Chondrocyte (in vitro differentiated cells): ENCODE measurements around the gene BIRC6. TPM values are rescaled to one million over a fixed set of nuclear protein-coding genes. Genes with fewer than 3 reads are reported as not detected.
"Not testable (repeated sequence)": the region's sequence is repeated elsewhere in the genome, so short reads cannot be mapped to it uniquely, and the experiment has no call there.

Source experiments
- DNase-seq: peaks from one replicate; pipeline ENCODE4 v3.0.0; 2021; ENCODE audit warnings: mixed read lengths, low spot score
- H3K27ac Mint-ChIP-seq: one replicate; pipeline ENCODE4 v1.8.0; 2021; ENCODE audit warnings: mild to moderate bottlenecking, moderate library complexity, mixed read lengths; ENCODE audit not compliant: unreplicated experiment
- H3K27me3 Mint-ChIP-seq: 2 replicates; pipeline ENCODE4 v1.8.0; 2021; ENCODE audit warnings: low read depth, mixed read lengths
- H3K36me3 Mint-ChIP-seq: 2 replicates; pipeline ENCODE4 v1.8.0; 2021; ENCODE audit warnings: low read depth, mixed read lengths
- H3K4me1 Mint-ChIP-seq: 2 replicates; pipeline ENCODE4 v1.8.0; 2021; ENCODE audit warnings: low read depth, mild to moderate bottlenecking, mixed read lengths
- H3K4me3 Mint-ChIP-seq: one replicate; pipeline ENCODE4 v1.8.0; 2021; ENCODE audit warnings: mild to moderate bottlenecking, moderate library complexity, mixed read lengths; ENCODE audit not compliant: unreplicated experiment
- H3K9me3 Mint-ChIP-seq: 2 replicates; pipeline ENCODE4 v1.8.0; 2021; ENCODE audit warnings: low read depth, mixed read lengths
- total RNA-seq: library from RNA; stranded (reverse); gene quantifications from 3 replicates; pipeline ENCODE4 v1.2.1, GENCODE V29; 2021
- TF ChIP-seq, protein P1 (sequence below): fragments of 200-600 bp; sonication (generic); IDR thresholded peaks from 2 replicates; pipeline ENCODE4 v1.5.0; 2021; ENCODE audit warnings: antibody characterized with exemption, mild to moderate bottlenecking, moderate library complexity

Gene BIRC6
- total RNA-seq, 1 donor from 2014 or later: 76.0 TPM

DNA sequence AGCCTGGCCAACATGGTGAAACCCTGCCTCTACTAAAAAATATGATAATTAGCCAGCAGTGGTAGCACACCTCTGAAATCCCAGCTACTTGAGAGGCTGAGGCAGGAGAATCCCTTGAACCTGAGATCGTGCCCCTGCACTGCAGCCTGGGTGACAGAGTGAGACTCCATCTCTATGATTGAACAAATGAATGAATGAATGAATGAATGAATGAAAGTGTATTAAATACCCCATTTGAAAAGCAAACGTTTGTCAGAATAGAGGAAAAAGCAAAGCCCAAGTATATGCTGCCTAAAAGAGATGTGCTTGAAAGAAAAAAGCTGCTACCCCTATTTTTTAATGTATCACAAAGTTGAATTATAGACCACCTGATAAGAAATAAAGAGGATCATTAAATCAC lies 181.9 kb downstream of the BIRC6 start:
- no peak for DNase-seq
- TF ChIP-seq, protein P1, sequence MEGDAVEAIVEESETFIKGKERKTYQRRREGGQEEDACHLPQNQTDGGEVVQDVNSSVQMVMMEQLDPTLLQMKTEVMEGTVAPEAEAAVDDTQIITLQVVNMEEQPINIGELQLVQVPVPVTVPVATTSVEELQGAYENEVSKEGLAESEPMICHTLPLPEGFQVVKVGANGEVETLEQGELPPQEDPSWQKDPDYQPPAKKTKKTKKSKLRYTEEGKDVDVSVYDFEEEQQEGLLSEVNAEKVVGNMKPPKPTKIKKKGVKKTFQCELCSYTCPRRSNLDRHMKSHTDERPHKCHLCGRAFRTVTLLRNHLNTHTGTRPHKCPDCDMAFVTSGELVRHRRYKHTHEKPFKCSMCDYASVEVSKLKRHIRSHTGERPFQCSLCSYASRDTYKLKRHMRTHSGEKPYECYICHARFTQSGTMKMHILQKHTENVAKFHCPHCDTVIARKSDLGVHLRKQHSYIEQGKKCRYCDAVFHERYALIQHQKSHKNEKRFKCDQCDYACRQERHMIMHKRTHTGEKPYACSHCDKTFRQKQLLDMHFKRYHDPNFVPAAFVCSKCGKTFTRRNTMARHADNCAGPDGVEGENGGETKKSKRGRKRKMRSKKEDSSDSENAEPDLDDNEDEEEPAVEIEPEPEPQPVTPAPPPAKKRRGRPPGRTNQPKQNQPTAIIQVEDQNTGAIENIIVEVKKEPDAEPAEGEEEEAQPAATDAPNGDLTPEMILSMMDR: no peak
- Mint-ChIP-seq H3K27ac (no peak overlapping the region), H3K27me3 (no peaks in the 10 kb centered on the region), H3K4me1 (no peaks in the 10 kb centered on the region), H3K4me3 (no peak overlapping the region), H3K36me3 (peaks cover 16% of the 10 kb centered on the region), H3K9me3 (peaks cover 7% of the 10 kb centered on the region)

DNA sequence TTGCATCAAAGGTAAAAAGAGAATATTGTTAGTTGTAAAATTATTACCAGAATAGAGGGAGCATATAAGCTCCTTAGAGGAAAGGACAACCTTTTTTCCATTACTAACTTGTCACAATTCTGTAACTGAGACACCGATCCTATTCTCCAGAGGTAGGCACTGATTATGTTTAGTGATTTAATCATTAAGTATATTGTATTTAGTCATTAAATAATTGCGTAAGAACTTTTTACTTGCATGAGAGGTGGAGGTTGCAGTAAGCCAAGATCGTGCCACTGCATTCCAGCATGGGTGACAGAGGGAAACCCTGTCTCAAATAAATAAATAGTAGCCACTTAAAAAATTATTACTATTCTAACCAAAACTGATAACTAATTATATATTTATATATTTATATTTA lies 195.7 kb downstream of the BIRC6 start:
- not testable (repeated sequence) for H3K36me3 Mint-ChIP-seq, H3K27me3 Mint-ChIP-seq, H3K4me3 Mint-ChIP-seq, H3K9me3 Mint-ChIP-seq, H3K27ac Mint-ChIP-seq, DNase-seq, H3K4me1 Mint-ChIP-seq

DNA sequence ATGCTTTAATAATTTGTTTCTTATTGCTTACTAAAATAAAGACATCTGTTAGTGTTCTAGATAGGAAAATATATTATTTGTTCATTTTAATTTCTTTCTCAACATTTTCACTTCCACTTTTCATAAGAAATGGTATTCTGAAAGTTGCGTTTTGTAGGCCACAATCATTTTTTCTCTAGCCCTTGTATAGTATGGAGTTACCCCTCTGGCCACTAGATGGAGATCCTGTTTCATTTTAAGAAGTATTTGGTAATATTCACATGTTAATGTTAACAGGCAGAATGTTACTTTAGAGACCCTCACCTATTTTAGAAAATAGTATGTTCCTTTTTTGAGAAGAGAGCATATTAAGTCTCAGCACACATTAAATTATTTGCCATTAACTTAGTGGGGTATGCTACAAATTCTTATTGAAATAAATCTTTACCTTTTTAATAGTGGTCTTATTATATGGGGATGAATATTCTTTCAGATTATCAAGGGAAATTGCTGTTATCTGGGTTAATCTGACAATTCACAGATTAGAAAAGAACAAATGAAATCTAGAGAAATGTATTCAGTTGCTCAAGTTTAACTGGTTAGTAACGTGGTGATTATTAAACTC lies 197.1 kb downstream of the BIRC6 start:
- H3K4me1 Mint-ChIP-seq: peaks cover 3% of the 10 kb centered on the region
- no peaks in the 10 kb centered on the region for H3K9me3 Mint-ChIP-seq
- TF ChIP-seq, protein P1: peak; percentile 93
- no peak overlapping the region for H3K4me3 Mint-ChIP-seq
- no peaks in the 10 kb centered on the region for H3K27me3 Mint-ChIP-seq
- H3K36me3 Mint-ChIP-seq: no peaks in the 10 kb centered on the region
- peak overlapping the region; percentile 1 for H3K27ac Mint-ChIP-seq
- DNase-seq: no peak

DNA sequence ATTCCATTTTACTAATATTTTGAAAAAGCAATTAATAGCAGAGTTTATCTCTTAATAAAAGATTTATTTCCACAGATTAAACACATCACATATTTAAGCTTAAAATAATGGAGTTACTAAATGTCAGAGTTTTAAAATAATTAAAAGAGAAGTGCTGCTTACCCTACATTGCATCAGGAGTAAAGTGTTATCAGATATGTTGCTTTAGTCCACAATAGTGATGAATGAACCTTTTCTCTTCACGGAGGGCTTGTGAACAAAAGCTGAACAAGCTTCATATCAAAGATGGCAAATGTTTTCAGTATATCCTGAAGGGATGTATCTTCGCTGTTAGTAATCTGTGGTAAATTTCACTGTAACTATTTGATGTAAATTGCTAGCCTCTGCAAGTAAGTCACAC lies 201.7 kb downstream of the BIRC6 start:
- no peak overlapping the region for H3K4me3 Mint-ChIP-seq
- no peaks in the 10 kb centered on the region for H3K9me3 Mint-ChIP-seq
- H3K27me3 Mint-ChIP-seq: no peaks in the 10 kb centered on the region
- H3K27ac Mint-ChIP-seq: peak overlapping the region; percentile 68
- peaks cover 2% of the 10 kb centered on the region for H3K36me3 Mint-ChIP-seq
- H3K4me1 Mint-ChIP-seq: peaks cover 8% of the 10 kb centered on the region
- TF ChIP-seq, protein P1: no peak
- DNase-seq: no peak

DNA sequence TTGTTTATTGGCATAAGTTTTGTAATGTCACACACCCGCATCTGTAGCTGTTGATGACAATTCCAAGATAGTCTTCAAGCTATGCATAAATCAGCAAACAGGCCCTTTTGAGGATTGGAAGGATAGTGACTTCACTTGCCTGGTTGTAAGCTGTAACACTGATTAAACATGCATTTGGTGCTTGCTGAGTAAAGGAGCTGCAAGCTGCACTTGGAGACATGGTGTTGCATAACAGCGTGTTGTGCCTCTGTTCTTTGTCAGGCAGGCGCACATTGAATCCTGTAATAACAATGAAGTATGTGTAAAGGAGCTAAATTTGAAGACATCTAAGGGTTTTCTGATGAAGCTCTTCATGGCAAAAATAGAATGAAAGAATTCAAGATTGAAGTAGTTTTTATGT lies 202.3 kb downstream of the BIRC6 start:
- H3K4me3 Mint-ChIP-seq: no peak overlapping the region

More for the DNA sequence above, 202.3 kb downstream of the BIRC6 start:
- Mint-ChIP-seq H3K9me3 (no peaks in the 10 kb centered on the region), H3K27me3 (no peaks in the 10 kb centered on the region), H3K36me3 (peaks cover 4% of the 10 kb centered on the region), H3K27ac (no peak overlapping the region), H3K4me1 (peaks cover 8% of the 10 kb centered on the region)
- DNase-seq: no peak
- TF ChIP-seq, protein P1: no peak
